NCI-H2171 treated with DMSO at 0.1 percent for 48 hours (cell line): ENCODE measurements around the gene PICALM.
"Not testable (repeated sequence)": the region's sequence is repeated elsewhere in the genome, so short reads cannot be mapped to it uniquely, and the experiment has no call there.

Experiments used
- DNase-seq: peaks from one replicate; lab custom pipeline; 2025; lab: John Stamatoyannopoulos, UW

Gene PICALM

GRCh38 chr11:85939099-85940015 is 129.5 kb downstream of the PICALM start:
- DNase-seq: no peak

GRCh38 chr11:85937835-85938234 is 131.0 kb downstream of the PICALM start:
- DNase-seq: no peak

DNA sequence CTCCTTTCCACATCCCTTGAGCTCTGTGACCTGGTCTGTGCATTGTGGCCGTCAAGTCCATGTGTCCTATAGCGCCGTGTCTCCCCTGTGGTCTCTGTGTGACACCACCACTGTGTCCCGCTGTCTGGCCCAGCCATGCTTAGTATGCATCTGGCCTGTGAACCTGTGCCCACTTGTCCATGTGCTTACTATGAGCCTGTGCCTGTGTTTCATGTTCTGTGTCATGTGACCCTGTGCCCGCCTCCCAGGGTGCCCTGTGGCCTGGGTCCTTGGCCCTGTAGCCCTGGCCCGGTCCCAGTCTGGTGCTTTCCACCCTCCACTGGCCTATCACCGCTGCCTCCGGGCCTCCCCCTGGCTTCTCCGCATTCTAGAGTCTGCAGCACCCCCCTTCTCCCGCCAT is 133.1 kb downstream of the PICALM start:
- DNase-seq: no peak

DNA sequence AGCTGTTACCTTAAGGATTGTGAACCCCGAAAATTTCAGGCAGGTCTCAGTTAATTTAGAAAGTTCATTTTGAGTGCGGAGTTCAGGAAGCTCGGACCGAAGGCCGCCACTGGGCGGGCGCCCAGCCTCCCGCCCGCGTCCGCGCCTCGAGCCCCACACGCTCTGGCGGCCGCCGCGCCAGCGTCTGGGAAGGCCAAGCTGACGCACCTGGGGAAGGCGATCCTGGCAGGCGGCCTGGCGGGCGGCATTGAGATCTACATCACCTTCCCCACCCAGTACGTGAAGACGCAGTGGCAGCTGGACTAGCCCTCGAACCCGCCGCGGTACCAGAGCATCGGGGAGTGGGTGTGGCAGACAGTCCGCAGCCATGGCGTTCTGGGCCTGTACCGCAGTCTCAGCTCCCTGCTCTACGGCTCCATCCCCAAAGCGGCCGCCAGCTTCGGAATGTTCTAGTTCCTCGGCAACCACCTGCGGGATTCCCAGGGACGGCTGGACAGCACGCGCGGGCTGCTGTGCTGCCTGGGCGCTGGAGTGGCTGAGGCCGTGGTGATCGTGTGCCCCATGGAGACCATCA is 134.2 kb downstream of the PICALM start:
- no peak for DNase-seq

- DNase-seq: peak; percentile 53
These were observed 138.0 kb downstream of the PICALM start for GRCh38 chr11:85930879-85931366.

DNA sequence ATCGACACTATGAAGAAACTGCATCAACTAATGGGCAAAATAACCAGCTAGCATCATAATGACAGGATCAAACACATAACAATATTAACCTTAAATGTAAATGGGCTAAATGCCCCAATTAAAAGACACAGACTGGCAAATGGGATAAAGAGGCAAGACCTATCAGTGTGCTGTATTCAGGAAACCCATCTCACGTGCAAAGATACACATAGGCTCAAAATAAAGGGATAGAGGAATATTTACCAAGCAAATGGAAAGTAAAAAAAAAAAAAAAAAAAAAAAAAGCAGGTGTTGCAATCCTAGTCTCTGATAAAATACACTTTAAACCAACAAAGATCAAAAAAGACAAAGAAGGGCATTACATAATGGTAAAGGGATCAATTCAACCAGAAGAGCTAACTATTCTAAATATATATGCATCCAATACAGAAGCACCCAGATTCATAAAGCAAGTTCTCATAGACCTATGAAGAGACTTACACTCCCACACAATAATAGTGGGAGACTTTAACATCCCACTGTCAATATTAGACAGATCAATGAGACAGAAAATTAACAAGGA is 142.2 kb downstream of the PICALM start:
- DNase-seq: not testable (repeated sequence)

DNA sequence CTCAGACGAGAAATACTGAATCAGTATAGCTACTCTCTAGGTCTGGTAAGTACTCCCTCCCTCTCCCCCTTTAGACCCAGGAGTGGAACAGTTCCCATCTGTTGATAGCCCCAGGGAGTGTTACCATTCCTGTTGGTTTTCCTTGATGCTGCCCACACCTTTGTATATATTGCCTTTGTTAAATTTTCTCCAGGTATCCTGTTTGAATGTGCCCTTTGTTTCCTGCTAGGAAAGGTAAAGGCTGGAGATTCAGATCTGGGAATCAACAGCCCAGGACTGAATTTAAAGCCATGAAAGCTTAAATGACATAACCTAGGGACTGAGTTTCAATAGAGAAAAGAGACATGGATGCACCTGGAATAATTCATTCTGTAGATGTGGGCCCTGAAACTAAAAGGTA is 145.4 kb downstream of the PICALM start:
- DNase-seq: peak; percentile 59

DNA sequence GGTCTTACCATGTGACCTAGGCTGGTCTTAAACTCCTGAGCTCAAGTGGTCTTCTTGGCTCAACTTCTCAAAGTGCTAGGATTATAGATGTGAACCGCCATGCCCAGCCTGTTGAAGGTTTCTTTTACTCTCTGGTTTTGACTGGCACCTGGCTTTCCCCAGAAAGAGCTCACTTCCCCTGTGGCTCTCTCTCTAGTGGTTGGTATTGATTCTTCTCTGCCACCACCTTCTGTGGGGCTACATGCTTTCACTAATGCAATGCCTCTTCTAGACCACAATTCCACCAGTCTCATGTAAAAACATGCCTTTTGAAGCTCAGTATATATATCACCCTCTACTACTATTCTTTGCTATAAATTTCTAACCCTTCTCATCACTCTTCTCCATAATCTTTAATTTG is 146.5 kb downstream of the PICALM start:
- DNase-seq: no peak

- DNase-seq: peak; percentile 94
These were observed 149.7 kb downstream of the PICALM start for GRCh38 chr11:85918910-85919794.

- no peak for DNase-seq
These were observed 154.5 kb downstream of the PICALM start for GRCh38 chr11:85914425-85914824.

GRCh38 chr11:85913513-85913912 is 155.4 kb downstream of the PICALM start:
- DNase-seq: no peak

- DNase-seq: no peak
These were observed 156.5 kb downstream of the PICALM start for GRCh38 chr11:85912414-85912813.
